AG04449 (cell line): ENCODE results near the gene GPBAR1.

Experiments
- CTCF ChIA-PET: fragments of 350-600 bp; formaldehyde crosslinking; extraction: SDS; loops from one replicate; lab custom pipeline; 2021; ENCODE audit warnings: antibody characterized with exemption; lab: Yijun Ruan, JAX
- POLR2A ChIA-PET: fragments of 400-600, 350-600 bp; formaldehyde crosslinking; extraction: SDS; loops from one replicate; lab custom pipeline; 2020; ENCODE audit warnings: antibody characterized with exemption, inconsistent platforms; lab: Yijun Ruan, JAX
- DNase-seq: peaks from one replicate; pipeline ENCODE4 v3.0.0-alpha.2; 2010; ENCODE audit warnings: low read depth, low spot score
- H3K4me3 ChIP-seq: 2 replicates; pipeline ENCODE4 v1.5.1; 2011; ENCODE audit warnings: low read depth, mild to moderate bottlenecking, control low read depth, low read length
- TF ChIP-seq, protein P1 (sequence below): IDR thresholded peaks from one replicate; pipeline ENCODE4 v1.5.1; 2011; ENCODE audit warnings: mild to moderate bottlenecking, moderate library complexity, low read length, control low read depth, inconsistent platforms; ENCODE audit not compliant: insufficient read depth; ENCODE audit errors: missing control alignments

GPBAR1 gene

DNA sequence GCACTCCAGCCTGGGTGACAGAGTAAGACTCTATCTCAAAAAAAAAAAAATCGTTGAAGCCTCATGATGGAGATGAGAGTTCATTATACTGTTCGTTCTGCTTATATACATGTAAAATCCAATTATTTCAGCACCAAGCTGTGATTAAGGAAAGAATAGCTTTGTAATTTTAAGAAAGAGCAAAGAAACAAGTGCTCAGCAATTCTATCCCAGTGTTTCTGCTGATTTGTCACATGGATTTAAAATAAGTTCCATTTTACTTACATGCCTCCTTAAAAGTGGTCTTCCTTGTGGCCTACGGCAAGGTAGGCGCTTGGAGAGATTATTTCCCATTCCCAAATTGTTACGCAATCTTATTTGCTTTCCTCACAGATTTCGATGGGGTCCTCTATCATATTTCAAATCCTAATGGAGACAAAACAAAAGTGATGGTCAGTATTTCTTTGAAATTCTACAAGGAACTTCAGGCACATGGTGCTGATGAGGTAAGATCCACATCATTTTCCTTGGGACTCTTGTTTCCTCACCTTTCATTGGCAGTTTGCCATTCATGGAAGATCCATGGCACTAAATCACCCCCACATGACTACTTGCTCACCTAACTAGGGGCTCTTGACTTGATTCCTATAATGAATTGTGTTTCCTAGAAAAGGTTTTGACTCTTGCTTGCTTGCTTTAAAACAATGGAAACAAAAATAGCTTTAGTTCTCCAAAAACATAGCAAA, 32.3 kb upstream of the GPBAR1 start:
- TF ChIP-seq, protein P1, sequence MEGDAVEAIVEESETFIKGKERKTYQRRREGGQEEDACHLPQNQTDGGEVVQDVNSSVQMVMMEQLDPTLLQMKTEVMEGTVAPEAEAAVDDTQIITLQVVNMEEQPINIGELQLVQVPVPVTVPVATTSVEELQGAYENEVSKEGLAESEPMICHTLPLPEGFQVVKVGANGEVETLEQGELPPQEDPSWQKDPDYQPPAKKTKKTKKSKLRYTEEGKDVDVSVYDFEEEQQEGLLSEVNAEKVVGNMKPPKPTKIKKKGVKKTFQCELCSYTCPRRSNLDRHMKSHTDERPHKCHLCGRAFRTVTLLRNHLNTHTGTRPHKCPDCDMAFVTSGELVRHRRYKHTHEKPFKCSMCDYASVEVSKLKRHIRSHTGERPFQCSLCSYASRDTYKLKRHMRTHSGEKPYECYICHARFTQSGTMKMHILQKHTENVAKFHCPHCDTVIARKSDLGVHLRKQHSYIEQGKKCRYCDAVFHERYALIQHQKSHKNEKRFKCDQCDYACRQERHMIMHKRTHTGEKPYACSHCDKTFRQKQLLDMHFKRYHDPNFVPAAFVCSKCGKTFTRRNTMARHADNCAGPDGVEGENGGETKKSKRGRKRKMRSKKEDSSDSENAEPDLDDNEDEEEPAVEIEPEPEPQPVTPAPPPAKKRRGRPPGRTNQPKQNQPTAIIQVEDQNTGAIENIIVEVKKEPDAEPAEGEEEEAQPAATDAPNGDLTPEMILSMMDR, result no peak
- no peak overlapping the region for H3K4me3 ChIP-seq
- no peak for DNase-seq
- ChIA-PET CTCF (interaction anchor here (0.7 to 3.6 kb wide), 5 partner anchors 10 to 43 kb away, joined by 3 to 22 read pairs (median 4); no protein-coding TSS in a partner anchor), POLR2A (interaction anchor here (1.3 kb wide), 1 partner anchor 12 kb away, joined by 3 read pairs; the partner anchor contains the start of gene ARPC2)

DNA sequence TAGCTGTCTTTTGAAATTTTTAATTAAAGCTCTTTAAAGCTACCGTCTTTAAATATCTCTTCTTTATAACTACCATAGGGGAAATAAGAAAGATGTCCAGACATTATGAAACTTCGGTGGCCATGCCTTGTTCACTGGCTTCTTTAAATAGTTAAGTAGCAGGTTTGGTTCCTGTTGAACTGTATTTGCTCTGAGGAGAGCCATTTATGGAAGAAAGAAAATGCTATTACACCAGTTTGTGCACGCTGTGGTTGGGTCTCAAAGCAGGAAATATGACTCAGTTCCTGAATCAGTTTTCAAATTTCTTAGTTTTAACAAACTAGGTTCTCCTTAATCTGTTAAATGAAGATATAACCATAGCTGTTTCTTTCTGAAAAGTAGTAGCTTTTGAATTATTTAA, 31.6 kb upstream of the GPBAR1 start:
- TF ChIP-seq, protein P1, result no peak
- no peak overlapping the region for H3K4me3 ChIP-seq
- DNase-seq, result peak; percentile 74
- ChIA-PET POLR2A (interaction anchor here (0.8 to 1.5 kb wide), 3 partner anchors 12 to 34 kb away, joined by 3 read pairs; partner anchors contain the start of gene ARPC2), CTCF (interaction anchor here (0.6 to 3.6 kb wide), 5 partner anchors 9 to 44 kb away, joined by 3 to 22 read pairs (median 4); no protein-coding TSS in a partner anchor)

GRCh38 chr2:218229851-218230250, 31.0 kb upstream of the GPBAR1 start:
- ChIA-PET POLR2A (interaction anchor here (0.6 to 1.5 kb wide), 4 partner anchors 13 to 34 kb away, joined by 3 read pairs; partner anchors contain the start of gene ARPC2), CTCF (interaction anchor here (1.0 to 3.6 kb wide), 5 partner anchors 10 to 44 kb away, joined by 4 to 22 read pairs (median 5); no protein-coding TSS in a partner anchor)
- DNase-seq, result no peak
- H3K4me3 ChIP-seq, result no peak overlapping the region
- TF ChIP-seq, protein P1, result no peak

GRCh38 chr2:218230882-218231281, 29.9 kb upstream of the GPBAR1 start:
- no peak for DNase-seq
- POLR2A ChIA-PET, result interaction anchor here (0.9 kb wide), 1 partner anchor 14 kb away, joined by 3 read pairs; the partner anchor contains the start of gene ARPC2
- CTCF ChIA-PET, result interaction anchor here (0.6 to 3.6 kb wide), 7 partner anchors 12 to 28 kb away, joined by 3 to 22 read pairs (median 4); no protein-coding TSS in a partner anchor
- no peak overlapping the region for H3K4me3 ChIP-seq
- TF ChIP-seq, protein P1, result no peak

DNA sequence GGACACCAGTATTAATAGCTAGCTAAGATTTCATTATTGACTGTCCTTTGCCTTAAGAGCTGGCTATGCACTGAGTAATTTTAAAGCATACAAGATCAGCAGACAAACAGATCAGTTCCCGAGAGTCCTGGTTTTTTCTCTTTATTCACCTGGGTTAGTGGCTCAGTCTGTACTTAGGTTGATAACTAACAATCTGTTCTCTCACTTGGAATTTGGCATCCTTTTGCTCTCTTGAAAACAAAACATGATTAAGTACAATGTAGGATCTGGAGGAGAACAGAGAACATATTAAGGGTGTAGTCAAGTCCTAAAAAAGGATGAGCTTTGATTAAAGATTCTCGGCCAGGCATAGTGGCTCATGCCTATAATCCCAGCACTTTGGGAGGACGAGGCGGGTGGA, 27.3 kb upstream of the GPBAR1 start:
- no peak overlapping the region for H3K4me3 ChIP-seq
- TF ChIP-seq, protein P1, result no peak
- no peak for DNase-seq
- ChIA-PET POLR2A (no interaction called here), CTCF (interaction anchor here (1.1 to 1.7 kb wide), 4 partner anchors 9 to 159 kb away, joined by 3 to 5 read pairs (median 4); no protein-coding TSS in a partner anchor)

DNA sequence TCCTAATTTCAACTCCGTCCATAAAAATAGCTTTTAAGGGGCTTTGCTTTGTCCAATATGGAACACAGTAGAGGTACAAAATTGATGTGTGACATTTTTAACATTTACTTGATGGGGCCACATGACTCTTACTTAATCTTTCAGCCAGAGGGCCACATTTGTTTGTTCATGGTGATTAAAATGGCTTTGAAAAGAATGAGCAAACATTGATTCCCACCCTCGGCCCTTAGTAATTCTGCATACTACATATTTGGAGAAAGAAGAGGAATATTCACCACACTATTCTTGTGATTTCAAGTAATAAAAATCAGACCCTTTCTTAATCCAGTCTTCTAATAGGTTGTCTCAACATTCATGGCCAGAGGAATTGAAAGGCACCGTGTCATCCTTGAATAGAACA, 26.3 kb upstream of the GPBAR1 start:
- POLR2A ChIA-PET, result no interaction called here
- no peak overlapping the region for H3K4me3 ChIP-seq
- DNase-seq, result no peak
- TF ChIP-seq, protein P1, result no peak
- CTCF ChIA-PET, result interaction anchor here (1.1 to 2.3 kb wide), 4 partner anchors 9 to 160 kb away, joined by 3 to 7 read pairs (median 4); no protein-coding TSS in a partner anchor
